Hepatocyte (in vitro differentiated cells): ENCODE results near the gene TBX10.

Source experiments
- EZH2 ChIP-seq: fragments of 200-600 bp; sonication (generic); IDR thresholded peaks from 2 replicates; pipeline ENCODE4 v1.6.1; 2016; ENCODE audit warnings: antibody characterized with exemption, mild to moderate bottlenecking, borderline replicate concordance
- TF ChIP-seq, protein P1 (sequence below): fragments of 200-600 bp; sonication (generic); IDR thresholded peaks from 2 replicates; pipeline ENCODE4 v1.5.1; 2016; ENCODE audit warnings: antibody characterized with exemption, mild to moderate bottlenecking; ENCODE audit not compliant: poor library complexity

DNA sequence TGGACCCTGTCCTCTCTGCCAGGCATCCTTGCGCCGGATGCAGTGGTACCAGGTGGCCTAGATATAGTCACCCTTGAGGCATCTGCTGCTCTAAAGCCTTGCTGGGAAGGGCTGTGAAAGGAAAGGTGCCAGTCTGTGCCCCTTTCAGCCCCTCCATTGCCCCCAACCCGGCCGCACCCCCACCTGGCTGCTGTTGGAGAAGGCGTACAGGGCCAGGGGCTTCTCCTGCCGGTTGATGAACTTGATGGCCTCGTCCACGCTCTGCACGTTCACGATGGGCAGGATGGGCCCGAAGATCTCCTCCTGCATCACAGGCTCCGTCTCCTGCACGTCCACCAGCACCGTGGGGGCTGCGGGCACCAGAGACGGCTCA, 24.6 kb upstream of the TBX10 start:
- TF ChIP-seq, protein P1, sequence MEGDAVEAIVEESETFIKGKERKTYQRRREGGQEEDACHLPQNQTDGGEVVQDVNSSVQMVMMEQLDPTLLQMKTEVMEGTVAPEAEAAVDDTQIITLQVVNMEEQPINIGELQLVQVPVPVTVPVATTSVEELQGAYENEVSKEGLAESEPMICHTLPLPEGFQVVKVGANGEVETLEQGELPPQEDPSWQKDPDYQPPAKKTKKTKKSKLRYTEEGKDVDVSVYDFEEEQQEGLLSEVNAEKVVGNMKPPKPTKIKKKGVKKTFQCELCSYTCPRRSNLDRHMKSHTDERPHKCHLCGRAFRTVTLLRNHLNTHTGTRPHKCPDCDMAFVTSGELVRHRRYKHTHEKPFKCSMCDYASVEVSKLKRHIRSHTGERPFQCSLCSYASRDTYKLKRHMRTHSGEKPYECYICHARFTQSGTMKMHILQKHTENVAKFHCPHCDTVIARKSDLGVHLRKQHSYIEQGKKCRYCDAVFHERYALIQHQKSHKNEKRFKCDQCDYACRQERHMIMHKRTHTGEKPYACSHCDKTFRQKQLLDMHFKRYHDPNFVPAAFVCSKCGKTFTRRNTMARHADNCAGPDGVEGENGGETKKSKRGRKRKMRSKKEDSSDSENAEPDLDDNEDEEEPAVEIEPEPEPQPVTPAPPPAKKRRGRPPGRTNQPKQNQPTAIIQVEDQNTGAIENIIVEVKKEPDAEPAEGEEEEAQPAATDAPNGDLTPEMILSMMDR: no peak
- no peak for TF ChIP-seq EZH2
